Mammary epithelial cell (primary cell): ENCODE data around the gene CLDN14.

Experiments
- CTCF ChIP-seq, 2 donors: IDR thresholded peaks in 1 of 2; conservative IDR thresholded peaks in 1 of 2; 2 replicates each; pipeline ENCODE4 v1.5.1; 2011 to 2012; ENCODE audit warnings: inconsistent platforms in 2 of 2, low read length in 2 of 2, mild to moderate bottlenecking in 2 of 2, control low read depth in 1 of 2, low read depth in 1 of 2; ENCODE audit not compliant: insufficient read depth in 1 of 2; ENCODE audit errors: extremely low read depth in 1 of 2
- EZH2 ChIP-seq: IDR thresholded peaks from 2 replicates; pipeline ENCODE4 v1.6.1; 2012; ENCODE audit warnings: low read length, inconsistent platforms, borderline replicate concordance

DNA sequence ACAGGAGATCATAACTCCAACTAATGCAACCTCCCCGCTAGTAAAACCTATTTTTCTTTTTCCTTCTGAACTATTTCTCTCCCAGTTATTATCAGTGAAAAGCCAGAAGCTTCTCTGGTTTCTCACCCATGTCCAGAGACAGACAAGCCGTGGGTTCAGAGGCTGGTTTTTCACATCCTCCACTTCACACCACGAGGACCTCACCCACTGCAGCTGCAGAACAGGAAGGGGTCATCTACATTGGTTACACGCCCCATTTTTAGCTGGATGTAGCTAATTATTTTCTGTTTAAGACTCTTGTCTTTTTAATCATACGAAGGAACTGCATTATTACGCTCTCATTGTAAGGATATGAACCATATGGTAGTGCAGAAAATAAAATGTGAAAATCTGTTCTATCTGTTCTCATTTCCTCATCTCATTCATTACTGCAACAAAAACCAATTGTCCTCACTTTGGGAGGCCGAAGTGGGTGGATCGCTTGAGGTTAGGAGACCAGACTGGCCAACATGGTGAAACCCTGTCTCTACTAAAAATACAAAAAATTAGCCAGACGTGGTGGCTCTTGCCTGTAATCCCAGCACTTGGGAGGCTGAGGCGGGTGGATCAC is 39.1 kb upstream of the CLDN14 start:
- no peak for TF ChIP-seq CTCF (conservative IDR thresholded peaks at IDR 0.05 in 1 of 2, IDR thresholded peaks at IDR 0.05 in 1 of 2; ENCODE audit: extremely low read depth in 1 of 2, insufficient read depth in 1 of 2, low read depth in 1 of 2, low read length in 2 of 2)
- no peak for TF ChIP-seq EZH2
